Measurements from ENCODE around the gene POLD4.

GRCh38 chr11:67371189-67371910, 18.0 kb upstream of the POLD4 start:
- TF ChIP-seq, protein P1, sequence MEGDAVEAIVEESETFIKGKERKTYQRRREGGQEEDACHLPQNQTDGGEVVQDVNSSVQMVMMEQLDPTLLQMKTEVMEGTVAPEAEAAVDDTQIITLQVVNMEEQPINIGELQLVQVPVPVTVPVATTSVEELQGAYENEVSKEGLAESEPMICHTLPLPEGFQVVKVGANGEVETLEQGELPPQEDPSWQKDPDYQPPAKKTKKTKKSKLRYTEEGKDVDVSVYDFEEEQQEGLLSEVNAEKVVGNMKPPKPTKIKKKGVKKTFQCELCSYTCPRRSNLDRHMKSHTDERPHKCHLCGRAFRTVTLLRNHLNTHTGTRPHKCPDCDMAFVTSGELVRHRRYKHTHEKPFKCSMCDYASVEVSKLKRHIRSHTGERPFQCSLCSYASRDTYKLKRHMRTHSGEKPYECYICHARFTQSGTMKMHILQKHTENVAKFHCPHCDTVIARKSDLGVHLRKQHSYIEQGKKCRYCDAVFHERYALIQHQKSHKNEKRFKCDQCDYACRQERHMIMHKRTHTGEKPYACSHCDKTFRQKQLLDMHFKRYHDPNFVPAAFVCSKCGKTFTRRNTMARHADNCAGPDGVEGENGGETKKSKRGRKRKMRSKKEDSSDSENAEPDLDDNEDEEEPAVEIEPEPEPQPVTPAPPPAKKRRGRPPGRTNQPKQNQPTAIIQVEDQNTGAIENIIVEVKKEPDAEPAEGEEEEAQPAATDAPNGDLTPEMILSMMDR (IDR thresholded peaks at IDR 0.05): peak; percentile 61
- no peak for TF ChIP-seq TCF7L2 (IDR thresholded peaks at IDR 0.05; ENCODE audit: low read depth, low read length)
